Measurements from ENCODE around the gene OSCAR.

The OSCAR gene

GRCh38 chr19:54142166-54142780, 41.7 kb upstream of the OSCAR start:
- peak; percentile 3 for TF ChIP-seq CTCF (IDR thresholded peaks at IDR 0.05; ENCODE audit: low read depth, low read length, missing control alignments)
- no peak for DNase-seq
- Histone ChIP-seq H3K4me3 (ENCODE audit: low read depth, low read length) (no peak overlapping the region), H3K36me3 (replicated peaks) (peaks cover 48% of the 10 kb centered on the region), H3K27me3 (replicated peaks) (no peaks in the 10 kb centered on the region), H3K27ac (no peak overlapping the region)
- in situ Hi-C loops (cut with HindIII; ENCODE audit: low pct_ligation_motif_present, low sequenced_read_pairs) = no loop called here

GRCh38 chr19:54141356-54141755, 40.8 kb upstream of the OSCAR start:
- H3K27me3 ChIP-seq (replicated peaks) = no peaks in the 10 kb centered on the region
- H3K27ac ChIP-seq = no peak overlapping the region
- DNase-seq = no peak
- in situ Hi-C loops (cut with HindIII; ENCODE audit: low pct_ligation_motif_present, low sequenced_read_pairs) = no loop called here
- H3K36me3 ChIP-seq (replicated peaks) = peaks cover 39% of the 10 kb centered on the region
- H3K4me3 ChIP-seq (ENCODE audit: low read depth, low read length) = no peak overlapping the region
- no peak for TF ChIP-seq CTCF (IDR thresholded peaks at IDR 0.05; ENCODE audit: low read depth, low read length, missing control alignments)

GRCh38 chr19:54138489-54139256, 38.1 kb upstream of the OSCAR start:
- Histone ChIP-seq H3K27ac (no peak overlapping the region), H3K36me3 (replicated peaks) (peaks cover 12% of the 10 kb centered on the region), H3K27me3 (replicated peaks) (no peaks in the 10 kb centered on the region), H3K4me3 (ENCODE audit: low read depth, low read length) (peak overlapping the region; percentile 73)
- in situ Hi-C loops (cut with HindIII; ENCODE audit: low pct_ligation_motif_present, low sequenced_read_pairs) = no loop called here
- no peak for DNase-seq
- TF ChIP-seq CTCF (IDR thresholded peaks at IDR 0.05; ENCODE audit: low read depth, low read length, missing control alignments) = no peak

- H3K27ac ChIP-seq = peak within 1 kb of the TSS; percentile 91
- no peak for TF ChIP-seq CTCF (IDR thresholded peaks at IDR 0.05; ENCODE audit: low read depth, low read length, missing control alignments)
- in situ Hi-C loops (cut with HindIII; ENCODE audit: low pct_ligation_motif_present, low sequenced_read_pairs) = no loop called here
- H3K4me3 ChIP-seq (ENCODE audit: low read depth, low read length) = peak within 1 kb of the TSS; percentile 73
- no peak for DNase-seq
- peaks cover 5% of the 10 kb centered on the region for H3K36me3 ChIP-seq (replicated peaks)
- no peaks in the 10 kb centered on the region for H3K27me3 ChIP-seq (replicated peaks)
Observed at GRCh38 chr19:54137699-54138488, 37.3 kb upstream of the OSCAR start, which contains the start of gene CNOT3. Gene CNOT3, plus strand, starts transcription at chr19:54137762. Its CDS starts 5,217 bp downstream, at chr19:54142979.

DNA sequence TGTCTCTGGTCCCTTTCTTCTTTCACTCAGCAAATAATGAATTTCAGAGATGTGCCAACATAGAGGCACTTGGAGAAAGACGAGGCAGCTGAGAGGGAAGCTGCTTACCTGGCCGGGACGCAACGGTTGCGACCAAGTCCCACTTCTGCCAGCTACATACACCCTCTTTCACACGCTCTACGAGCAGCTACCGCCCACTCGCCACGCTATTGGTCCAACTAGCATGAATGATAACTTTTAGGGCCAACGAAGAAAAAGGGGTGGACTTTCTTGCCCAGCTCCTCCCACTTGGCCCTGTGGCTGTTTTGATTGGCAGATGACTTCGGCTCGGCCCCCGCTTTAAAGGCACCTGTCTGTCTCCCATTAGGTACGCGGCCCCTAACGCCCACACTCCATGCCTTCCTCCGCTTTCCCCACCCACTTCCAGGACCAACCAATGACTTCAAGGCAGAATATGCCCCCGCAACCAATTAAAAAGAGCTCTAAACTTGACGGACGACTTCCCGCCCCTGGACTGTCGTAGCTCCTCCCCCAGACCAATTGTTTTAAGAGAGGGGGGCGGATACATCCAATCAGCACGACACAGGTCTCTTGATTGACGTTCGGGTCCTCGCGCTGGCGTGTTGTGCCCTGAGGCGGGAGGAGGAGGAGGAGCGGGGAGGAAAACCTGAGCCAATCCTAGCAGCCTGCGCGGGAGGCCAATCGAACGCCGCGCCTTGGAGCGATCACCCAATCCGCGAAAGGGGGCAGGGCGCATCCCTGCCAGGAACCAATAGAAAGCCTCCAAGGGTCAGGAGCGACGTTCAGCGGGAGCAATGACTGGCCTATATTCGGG, 36.5 kb upstream of the OSCAR start:
- no peaks in the 10 kb centered on the region for H3K27me3 ChIP-seq (replicated peaks)
- peak overlapping the region; percentile 73 for H3K4me3 ChIP-seq (ENCODE audit: low read depth, low read length)
- H3K36me3 ChIP-seq (replicated peaks) = no peaks in the 10 kb centered on the region
- peak overlapping the region; percentile 91 for H3K27ac ChIP-seq
- no peak for TF ChIP-seq CTCF (IDR thresholded peaks at IDR 0.05; ENCODE audit: low read depth, low read length, missing control alignments)
- peak; percentile 100 for DNase-seq
- in situ Hi-C loops (cut with HindIII; ENCODE audit: low pct_ligation_motif_present, low sequenced_read_pairs) = no loop called here

All from brain microvascular endothelial cell (primary cell).